ENCODE measurements around the gene CIROP.

DNA sequence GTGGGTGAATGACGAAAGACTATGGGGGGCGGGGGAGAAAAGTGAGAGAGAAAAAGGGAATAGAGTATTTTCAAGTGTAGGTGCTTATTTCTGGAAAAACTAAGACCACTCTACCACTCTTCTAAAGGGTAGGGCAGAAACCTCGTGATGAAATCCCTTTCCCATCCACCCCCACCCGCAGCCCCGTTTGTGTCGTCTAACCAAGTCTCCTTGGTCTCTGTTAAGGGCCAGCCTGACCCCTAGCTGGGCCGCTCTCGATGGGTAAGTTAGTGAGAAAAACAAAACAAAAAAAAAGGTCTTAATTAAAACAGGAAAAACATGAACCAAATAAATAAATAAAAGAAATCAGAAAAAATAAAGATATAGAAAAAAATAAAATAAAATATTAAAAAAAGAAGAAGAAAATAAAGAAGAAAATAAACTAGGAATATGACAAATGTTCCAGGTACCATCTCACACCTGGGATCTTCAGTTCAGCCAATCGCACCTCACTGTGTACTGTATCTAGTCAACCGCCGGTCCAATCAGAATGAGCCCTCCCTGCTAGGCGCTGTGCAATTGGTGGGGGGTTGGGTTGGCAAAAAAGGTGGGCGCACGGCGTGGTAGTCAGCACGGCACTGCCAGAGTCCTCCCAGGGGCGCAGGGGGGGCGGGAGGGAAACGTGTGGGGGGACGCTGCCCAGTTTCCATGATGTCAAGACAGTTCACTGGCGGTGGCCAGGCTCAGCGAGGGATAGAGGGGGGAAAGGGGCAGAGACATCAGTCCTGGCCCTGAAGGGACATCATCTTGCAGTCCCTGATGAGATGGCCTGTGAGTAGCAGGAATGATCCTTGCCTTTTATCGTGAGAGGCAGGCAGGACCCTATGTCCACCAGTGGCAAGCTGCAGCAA is 37.7 kb downstream of the CIROP start:
- TF ChIP-seq, protein P1, sequence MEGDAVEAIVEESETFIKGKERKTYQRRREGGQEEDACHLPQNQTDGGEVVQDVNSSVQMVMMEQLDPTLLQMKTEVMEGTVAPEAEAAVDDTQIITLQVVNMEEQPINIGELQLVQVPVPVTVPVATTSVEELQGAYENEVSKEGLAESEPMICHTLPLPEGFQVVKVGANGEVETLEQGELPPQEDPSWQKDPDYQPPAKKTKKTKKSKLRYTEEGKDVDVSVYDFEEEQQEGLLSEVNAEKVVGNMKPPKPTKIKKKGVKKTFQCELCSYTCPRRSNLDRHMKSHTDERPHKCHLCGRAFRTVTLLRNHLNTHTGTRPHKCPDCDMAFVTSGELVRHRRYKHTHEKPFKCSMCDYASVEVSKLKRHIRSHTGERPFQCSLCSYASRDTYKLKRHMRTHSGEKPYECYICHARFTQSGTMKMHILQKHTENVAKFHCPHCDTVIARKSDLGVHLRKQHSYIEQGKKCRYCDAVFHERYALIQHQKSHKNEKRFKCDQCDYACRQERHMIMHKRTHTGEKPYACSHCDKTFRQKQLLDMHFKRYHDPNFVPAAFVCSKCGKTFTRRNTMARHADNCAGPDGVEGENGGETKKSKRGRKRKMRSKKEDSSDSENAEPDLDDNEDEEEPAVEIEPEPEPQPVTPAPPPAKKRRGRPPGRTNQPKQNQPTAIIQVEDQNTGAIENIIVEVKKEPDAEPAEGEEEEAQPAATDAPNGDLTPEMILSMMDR (IDR thresholded peaks at IDR 0.05; ENCODE audit: poor library complexity): no peak
- TF ChIP-seq EZH2 (IDR thresholded peaks at IDR 0.05; ENCODE audit: borderline replicate concordance) (no peak), EZH2phosphoT487 (IDR thresholded peaks at IDR 0.05; ENCODE audit: low read depth, severe bottlenecking, unreplicated experiment) (no peak)
